ENCODE data around the gene ERG.

- no peak for TF ChIP-seq CTCF (IDR thresholded peaks at IDR 0.05)
- TF ChIP-seq POLR2A (IDR thresholded peaks at IDR 0.05) = no peak
Measured at GRCh38 chr21:38498057-38498833, at the start of gene ERG.

All from testis (tissue), 2 donors.